Gastrocnemius medialis (tissue), 4 donors: ENCODE results near the gene RNU6-1. TPM values are rescaled to one million over a fixed set of nuclear protein-coding genes. Genes with fewer than 3 reads are reported as not detected.

Experiments
- ATAC-seq, 2 donors: fragments of 150-250 bp; one replicate each; pipeline ENCODE4 v1.9.1; 2016
- DNase-seq, 2 donors: peaks; one replicate each; pipeline ENCODE4 v3.0.0-alpha.2; 2019
- H3K27ac ChIP-seq, 4 donors: fragments of 200-600 bp; sonication (generic); 1 replicate in 1 of 4; 2 replicates in 3 of 4; pipeline ENCODE4 v1.5.1; 2016 to 2018; ENCODE audit warnings: mild to moderate bottlenecking in 2 of 4, moderate library complexity in 1 of 4
- H3K27me3 ChIP-seq, 3 donors: fragments of 200-600 bp; sonication (generic) in 2 of 3; 1 replicate in 1 of 3; 2 replicates in 2 of 3; pipeline versions ENCODE4 v1.5.1 to v1.6.0; 2016 to 2019; ENCODE audit warnings: mild to moderate bottlenecking in 1 of 3, moderate library complexity in 1 of 3
- H3K36me3 ChIP-seq, 2 donors: fragments of 200-600 bp; sonication (generic) in 1 of 2; one replicate each; pipeline ENCODE4 v1.5.1; 2017 to 2018
- H3K4me1 ChIP-seq, 2 donors: fragments of 200-600 bp; sonication (generic) in 1 of 2; one replicate each; pipeline ENCODE4 v1.5.1; 2016 to 2017; ENCODE audit warnings: mild to moderate bottlenecking in 2 of 2
- H3K4me3 ChIP-seq, 4 donors: fragments of 200-600 bp; sonication (generic) in 3 of 4; 1 replicate in 1 of 4; 2 replicates in 3 of 4; pipeline ENCODE4 v1.5.1; 2016 to 2019; ENCODE audit warnings: mild to moderate bottlenecking in 2 of 4
- H3K9me3 ChIP-seq, 3 donors: fragments of 200-600 bp; sonication (generic) in 2 of 3; 1 replicate in 1 of 3; 2 replicates in 2 of 3; pipeline ENCODE4 v1.5.1; 2016 to 2019
- CTCF ChIP-seq, 5 experiments: fragments of 450-650 bp in 3 of 5; fragments of 200-600 bp in 2 of 5; sonication (generic) in 2 of 5; IDR thresholded peaks in 4 of 5; conservative IDR thresholded peaks in 1 of 5; 1 replicate in 4 of 5; 2 replicates in 1 of 5; pipeline ENCODE4 v1.5.1; 2016 to 2019; ENCODE audit warnings: antibody characterized with exemption in 5 of 5, mild to moderate bottlenecking in 3 of 5, moderate library complexity in 3 of 5
- POLR2A ChIP-seq, 2 donors: fragments of 450-650 bp; IDR thresholded peaks; one replicate each; pipeline ENCODE4 v1.6.1; 2017; ENCODE audit warnings: antibody characterized with exemption in 2 of 2, mild to moderate bottlenecking in 2 of 2, moderate library complexity in 2 of 2
- in situ Hi-C, 4 donors: fragments of 200-750 bp; cut with MboI; loops; one replicate each; pipeline versions ENCODE4 v1.15.0 to v1.8.0; 2017; ENCODE audit warnings: low sequenced_read_pairs in 4 of 4
- intact Hi-C: fragments of 100-400 bp; cut with DNase I; formaldehyde crosslinking; loops from one replicate; pipeline ENCODE4 v1.15.1; 2023; ENCODE audit warnings: low total_unique reads
- total RNA-seq, 4 donors: library from RNA; depleted of rRNA; stranded (reverse); fragments of >200 nt; gene quantifications; one replicate each; pipeline versions ENCODE4 v1.1.0 to v1.2.3, GENCODE V29; 2016

Gene RNU6-1
- total RNA-seq, 4 donors from 2014 or later: not detected

GRCh38 chr15:67863442-67863987, 23.7 kb upstream of the RNU6-1 start:
- DNase-seq: peak; percentile 45 to 69
- no peaks in the 10 kb centered on the region for H3K9me3 ChIP-seq
- in situ Hi-C loops (loop anchor here (5.0 to 25.0 kb wide), 6 partner anchors 199 to 351 kb away; partner anchors contain the start of gene PIAS1 (in 3 of the 4)), intact Hi-C loops (loop anchor here (1.0 to 5.0 kb wide), 4 partner anchors 54 to 347 kb away; partner anchors contain the start of gene PIAS1)
- peak; percentile 90 to 91 for ATAC-seq
- H3K27me3 ChIP-seq: no peaks in the 10 kb centered on the region
- H3K27ac ChIP-seq: peak overlapping the region in 3 of 4 donors; percentile 40 to 71 (median 55)
- no peaks in the 10 kb centered on the region for H3K36me3 ChIP-seq
- H3K4me1 ChIP-seq: peaks cover 5 to 9% of the 10 kb centered on the region in 2 donors
- peak overlapping the region; percentile 53 to 79 (median 60) for H3K4me3 ChIP-seq
- TF ChIP-seq POLR2A (IDR thresholded peaks at IDR 0.05) (no peak), CTCF (IDR thresholded peaks at IDR 0.05 in 4 of 5, conservative IDR thresholded peaks at IDR 0.05 in 1 of 5) (peak; percentile 91 to 96 (median 94))

GRCh38 chr15:67862750-67863441, 23.1 kb upstream of the RNU6-1 start:
- no peak for ATAC-seq
- intact Hi-C loops (loop anchor here (1.0 to 5.0 kb wide), 4 partner anchors 54 to 347 kb away; partner anchors contain the start of gene PIAS1), in situ Hi-C loops (loop anchor here (5.0 to 25.0 kb wide), 6 partner anchors 199 to 352 kb away; partner anchors contain the start of gene PIAS1 (in 3 of the 4))
- no peak for DNase-seq
- Histone ChIP-seq H3K27me3 (no peaks in the 10 kb centered on the region), H3K4me3 (peak overlapping the region; percentile 53 to 79 (median 60)), H3K36me3 (no peaks in the 10 kb centered on the region), H3K9me3 (no peaks in the 10 kb centered on the region), H3K4me1 (peaks cover 5 to 9% of the 10 kb centered on the region in 2 donors), H3K27ac (peak overlapping the region in 1 of 4 donors; percentile 71)
- no peak for TF ChIP-seq CTCF (IDR thresholded peaks at IDR 0.05 in 4 of 5, conservative IDR thresholded peaks at IDR 0.05 in 1 of 5)
- TF ChIP-seq POLR2A (IDR thresholded peaks at IDR 0.05): no peak

GRCh38 chr15:67861983-67862382, 22.1 kb upstream of the RNU6-1 start:
- peaks cover 5 to 9% of the 10 kb centered on the region in 2 donors for H3K4me1 ChIP-seq
- ATAC-seq: no peak
- no peak for DNase-seq
- intact Hi-C loops: loop anchor here (2.0 to 5.0 kb wide), 2 partner anchors 55 to 193 kb away; partner anchors contain the start of gene PIAS1
- TF ChIP-seq POLR2A (IDR thresholded peaks at IDR 0.05) (no peak), CTCF (IDR thresholded peaks at IDR 0.05 in 4 of 5, conservative IDR thresholded peaks at IDR 0.05 in 1 of 5) (no peak)
- H3K4me3 ChIP-seq: no peak overlapping the region
- no peaks in the 10 kb centered on the region for H3K36me3 ChIP-seq
- H3K27ac ChIP-seq: no peak overlapping the region
- H3K9me3 ChIP-seq: no peaks in the 10 kb centered on the region
- no peaks in the 10 kb centered on the region for H3K27me3 ChIP-seq
- in situ Hi-C loops: loop anchor here (5.0 to 25.0 kb wide), 6 partner anchors 200 to 353 kb away; partner anchors contain the start of gene PIAS1 (in 3 of the 4)

- in situ Hi-C loops (loop anchor here in 3 of 4 donors (25.0 kb wide), 1 partner anchor 203 kb away; the partner anchor contains the start of gene PIAS1 (in 3 of the 3)), intact Hi-C loops (no loop called here)
- Histone ChIP-seq H3K4me1 (peaks cover 5 to 9% of the 10 kb centered on the region in 2 donors), H3K4me3 (no peak overlapping the region), H3K9me3 (no peaks in the 10 kb centered on the region), H3K27ac (no peak overlapping the region), H3K36me3 (no peaks in the 10 kb centered on the region), H3K27me3 (no peaks in the 10 kb centered on the region)
- ATAC-seq: no peak
- no peak for DNase-seq
- no peak for TF ChIP-seq CTCF (IDR thresholded peaks at IDR 0.05 in 4 of 5, conservative IDR thresholded peaks at IDR 0.05 in 1 of 5)
- no peak for TF ChIP-seq POLR2A (IDR thresholded peaks at IDR 0.05)
These were observed 19.6 kb upstream of the RNU6-1 start for GRCh38 chr15:67859331-67859946.
